Endothelial cell (in vitro differentiated cells): Measurements from ENCODE around the gene TK1. TPM values are rescaled to one million over a fixed set of nuclear protein-coding genes. Genes with fewer than 3 reads are reported as not detected.
A peak's percentile ranks its signal among the peaks of the same experiment; 100 is the strongest.
"Not testable (repeated sequence)": the region's sequence is repeated elsewhere in the genome, so short reads cannot be mapped to it uniquely, and the experiment has no call there.

Source experiments
- DNase-seq: peaks from one replicate; pipeline ENCODE4 v3.0.0; 2021; ENCODE audit warnings: low spot score
- H3K27ac Mint-ChIP-seq: one replicate; pipeline ENCODE4 v1.8.0; 2021; ENCODE audit warnings: mixed read lengths, inconsistent platforms; ENCODE audit not compliant: unreplicated experiment
- H3K27me3 Mint-ChIP-seq: one replicate; pipeline ENCODE4 v1.8.0; 2021; ENCODE audit warnings: mild to moderate bottlenecking, moderate library complexity, mixed read lengths, inconsistent platforms; ENCODE audit not compliant: unreplicated experiment
- H3K36me3 Mint-ChIP-seq: one replicate; pipeline ENCODE4 v1.8.0; 2021; ENCODE audit warnings: mild to moderate bottlenecking, low read depth, mixed read lengths, inconsistent platforms; ENCODE audit not compliant: unreplicated experiment
- H3K4me1 Mint-ChIP-seq: one replicate; pipeline ENCODE4 v1.8.0; 2021; ENCODE audit warnings: mild to moderate bottlenecking, mixed read lengths, inconsistent platforms; ENCODE audit not compliant: unreplicated experiment
- H3K4me3 Mint-ChIP-seq: one replicate; pipeline ENCODE4 v1.8.0; 2021; ENCODE audit warnings: mild to moderate bottlenecking, mixed read lengths, inconsistent platforms; ENCODE audit not compliant: unreplicated experiment
- H3K9me3 Mint-ChIP-seq: one replicate; pipeline ENCODE4 v1.8.0; 2021; ENCODE audit warnings: mixed read lengths, inconsistent platforms; ENCODE audit not compliant: unreplicated experiment
- CTCF ChIP-seq: fragments of 200-600 bp; sonication (generic); IDR thresholded peaks from one replicate; pipeline ENCODE4 v1.5.0; 2021; ENCODE audit warnings: antibody characterized with exemption; ENCODE audit not compliant: unreplicated experiment
- long read RNA-seq: library from polyadenylated mRNA; unstranded; transcript quantifications from one replicate; pipeline ENCODE4 v2.0.0, GENCODE V29; 2020; ENCODE audit not compliant: unreplicated experiment
- total RNA-seq: library from RNA; stranded (reverse); fragmentation: NEBNext Ultra II Directional; extraction: Animal tissue kit (Norgen Biotek cat#: 25700); gene quantifications from one replicate; pipeline ENCODE4 v1.2.1, GENCODE V29; 2021; ENCODE audit not compliant: unreplicated experiment

TK1 gene
- total RNA-seq, result 23.8 TPM
- long read RNA-seq, transcript TK1-201 (7 exons, 1,628 nt), result major isoform, 42 of 47 reads
- long read RNA-seq, partial matches to known transcripts, result 3 of 47 reads
- long read RNA-seq, other reads (novel, unspliced or antisense), result 1 of 47 reads

- H3K36me3 Mint-ChIP-seq, result peaks cover 5% of the 10 kb centered on the region
Observed at GRCh38 chr17:78186692-78187595, at the start of gene TK1, which contains the start of gene AFMID. Gene TK1 (minus strand): TSS chr17:78187052. CDS start chr17:78186994, 58 bp downstream. Gene AFMID (plus strand): TSS chr17:78187362. CDS start chr17:78187371, 9 bp downstream.

GRCh38 chr17:78235885-78236284 is 49.0 kb upstream of the TK1 start:
- H3K27me3 Mint-ChIP-seq, result peaks cover 12% of the 10 kb centered on the region
- no peaks in the 10 kb centered on the region for H3K9me3 Mint-ChIP-seq
- peaks cover 9% of the 10 kb centered on the region for H3K4me1 Mint-ChIP-seq
- peaks cover 12% of the 10 kb centered on the region for H3K36me3 Mint-ChIP-seq
- H3K4me3 Mint-ChIP-seq, result no peak overlapping the region
- TF ChIP-seq CTCF, result no peak
- DNase-seq, result no peak
- no peak overlapping the region for H3K27ac Mint-ChIP-seq

More at GRCh38 chr17:78186692-78187595, at the start of gene TK1, which contains the start of gene AFMID:
- Mint-ChIP-seq H3K4me3 (peak within 1 kb of the TSS; percentile 90), H3K4me1 (peaks cover 13% of the 10 kb centered on the region), H3K27me3 (peaks cover 8% of the 10 kb centered on the region), H3K27ac (peak within 1 kb of the TSS; percentile 57), H3K9me3 (no peaks in the 10 kb centered on the region)
- peak; percentile 100 for DNase-seq
- TF ChIP-seq CTCF, result peak; percentile 92

- not testable (repeated sequence) for DNase-seq, H3K9me3 Mint-ChIP-seq, H3K36me3 Mint-ChIP-seq, H3K27ac Mint-ChIP-seq
- Mint-ChIP-seq H3K4me1 (peaks cover 15% of the 10 kb centered on the region), H3K27me3 (peaks cover 15% of the 10 kb centered on the region), H3K4me3 (peak overlapping the region; percentile 23)
Observed at GRCh38 chr17:78235022-78235421, 48.2 kb upstream of the TK1 start.

GRCh38 chr17:78234261-78234865 is 47.5 kb upstream of the TK1 start:
- Mint-ChIP-seq H3K4me3 (no peak overlapping the region), H3K27me3 (peaks cover 15% of the 10 kb centered on the region), H3K27ac (no peak overlapping the region), H3K36me3 (peaks cover 4% of the 10 kb centered on the region), H3K9me3 (no peaks in the 10 kb centered on the region), H3K4me1 (peaks cover 15% of the 10 kb centered on the region)
- no peak for TF ChIP-seq CTCF
- no peak for DNase-seq

GRCh38 chr17:78233678-78234077 is 46.8 kb upstream of the TK1 start:
- H3K4me1 Mint-ChIP-seq, result peaks cover 15% of the 10 kb centered on the region
- H3K27me3 Mint-ChIP-seq, result peaks cover 15% of the 10 kb centered on the region
- H3K36me3 Mint-ChIP-seq, result peaks cover 4% of the 10 kb centered on the region
- no peak overlapping the region for H3K27ac Mint-ChIP-seq
- TF ChIP-seq CTCF, result no peak
- no peaks in the 10 kb centered on the region for H3K9me3 Mint-ChIP-seq
- DNase-seq, result no peak
- H3K4me3 Mint-ChIP-seq, result peak overlapping the region; percentile 37
